Stimulated activated CD8-positive, alpha-beta memory T cell treated with anti-CD3 and anti-CD28 coated beads, Interleukin-4, amount 100 ng/mL, for 24 hours (primary cell): ENCODE results near the gene CLDND1.

Source experiments
- DNase-seq: peaks from one replicate; pipeline ENCODE4 v3.0.0-alpha.2; 2020; ENCODE audit warnings: low read depth

Gene CLDND1

DNA sequence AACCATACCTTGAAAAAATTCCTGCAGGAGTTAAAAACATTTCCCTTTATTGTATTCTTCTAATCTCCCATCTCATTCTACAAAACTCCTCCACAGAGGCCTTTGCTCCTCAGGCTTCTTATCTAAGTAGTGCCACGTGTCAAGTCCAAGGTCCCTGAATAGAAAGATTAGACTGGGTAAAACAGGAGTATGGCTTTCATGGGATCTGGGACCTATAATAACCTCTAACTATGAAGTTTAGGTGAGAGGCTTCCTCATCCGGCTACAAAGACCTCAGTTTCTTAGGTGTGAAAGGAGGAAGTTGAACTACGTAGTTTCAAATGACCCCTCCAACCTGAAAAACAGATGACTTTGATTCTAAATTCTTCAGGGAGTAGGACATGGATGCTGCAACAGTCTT, 29.1 kb upstream of the CLDND1 start:
- DNase-seq = no peak

DNA sequence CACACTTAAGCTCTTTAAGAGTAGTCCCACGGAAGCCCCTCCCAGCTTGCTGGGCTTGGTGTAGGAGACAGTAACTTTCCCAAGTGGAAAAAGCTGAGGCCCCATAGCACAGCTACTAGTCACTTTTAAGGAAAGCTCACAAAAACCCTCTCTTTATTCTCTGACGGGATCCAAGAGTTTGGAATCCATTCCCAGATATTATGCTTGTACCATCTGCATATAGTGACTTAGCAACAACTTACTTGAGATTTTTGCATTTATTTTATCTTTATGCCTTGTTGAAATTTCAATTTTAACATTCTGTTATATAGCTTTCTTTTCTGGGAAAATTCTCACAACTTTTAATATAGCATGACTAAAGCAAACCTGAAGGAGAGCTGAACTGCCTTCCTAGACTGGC, 28.5 kb upstream of the CLDND1 start:
- no peak for DNase-seq

DNA sequence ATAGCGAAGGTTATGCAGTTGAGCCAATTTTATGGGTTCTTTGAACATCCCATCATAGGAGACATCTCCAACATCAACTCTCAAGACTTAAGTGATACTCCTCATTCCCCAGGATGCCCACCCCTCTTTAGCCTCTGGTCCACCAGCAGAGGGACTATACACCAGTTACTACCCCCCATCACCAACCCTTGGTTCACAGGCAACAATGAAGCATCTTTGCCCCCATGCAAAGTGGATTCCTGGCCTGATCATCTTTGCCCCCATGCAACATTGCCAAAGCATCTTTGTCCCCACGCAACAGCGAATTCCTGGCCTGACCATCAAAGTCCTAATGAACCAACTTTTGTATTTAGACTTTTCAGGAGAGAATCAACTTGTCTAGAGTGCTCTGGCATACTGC, 28.1 kb upstream of the CLDND1 start:
- DNase-seq = no peak

DNA sequence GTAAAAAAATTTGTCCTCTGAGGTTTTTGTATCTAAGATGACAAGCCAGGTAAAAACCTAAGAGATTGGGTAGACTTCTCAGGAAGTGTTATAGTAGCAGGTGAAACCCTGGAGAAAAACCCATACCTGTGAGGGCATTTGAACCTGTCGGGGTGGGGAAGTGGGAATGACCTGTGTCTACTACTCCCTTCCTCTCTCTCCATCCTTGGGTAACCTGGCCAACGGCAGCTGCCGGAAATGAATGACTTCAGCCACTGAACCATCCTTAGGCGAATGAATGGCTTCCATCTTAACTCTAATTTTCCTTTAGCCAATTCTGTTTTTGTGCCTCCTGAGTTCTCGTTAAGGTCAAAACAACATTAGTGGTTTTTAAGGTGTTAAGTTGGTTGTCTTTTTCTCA, 25.8 kb upstream of the CLDND1 start:
- no peak for DNase-seq

DNA sequence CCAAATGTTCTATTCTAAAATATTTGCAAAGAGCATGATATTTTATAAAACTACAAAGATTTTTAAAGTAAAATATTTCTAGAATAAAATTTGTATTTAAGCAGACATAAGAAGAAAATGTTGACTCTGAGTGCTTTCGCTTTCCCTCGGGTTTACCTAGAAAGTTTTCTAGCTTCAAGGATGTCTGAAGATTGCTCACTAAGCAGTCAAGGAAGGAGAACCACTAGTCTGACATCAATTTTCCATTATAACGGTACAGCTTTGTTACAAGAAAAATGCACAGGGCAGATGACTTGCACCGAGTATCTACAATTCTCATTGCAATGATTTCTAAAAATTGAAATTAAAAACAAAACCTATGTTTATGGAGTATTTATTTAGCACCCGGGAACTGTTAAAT, 23.2 kb upstream of the CLDND1 start:
- no peak for DNase-seq

DNA sequence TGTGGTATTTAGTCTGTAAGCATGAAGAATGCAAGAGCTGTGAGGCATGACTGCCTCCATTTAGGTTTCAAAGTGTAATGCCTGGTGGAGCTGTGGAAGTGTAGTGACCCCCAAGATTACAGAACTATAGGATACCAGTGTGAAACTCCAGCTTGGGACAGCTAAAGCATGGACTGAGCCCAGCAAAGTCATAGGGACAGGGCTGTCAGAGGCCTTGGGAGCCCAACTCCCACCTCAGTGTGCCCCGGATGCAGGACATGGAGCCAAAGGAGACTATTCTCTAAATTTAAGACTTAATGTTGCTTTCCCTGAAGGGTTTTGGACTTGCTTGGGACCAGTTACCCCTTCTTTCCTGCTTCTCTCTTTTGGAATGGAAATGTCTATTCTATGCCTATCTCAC, 19.9 kb upstream of the CLDND1 start:
- no peak for DNase-seq

DNA sequence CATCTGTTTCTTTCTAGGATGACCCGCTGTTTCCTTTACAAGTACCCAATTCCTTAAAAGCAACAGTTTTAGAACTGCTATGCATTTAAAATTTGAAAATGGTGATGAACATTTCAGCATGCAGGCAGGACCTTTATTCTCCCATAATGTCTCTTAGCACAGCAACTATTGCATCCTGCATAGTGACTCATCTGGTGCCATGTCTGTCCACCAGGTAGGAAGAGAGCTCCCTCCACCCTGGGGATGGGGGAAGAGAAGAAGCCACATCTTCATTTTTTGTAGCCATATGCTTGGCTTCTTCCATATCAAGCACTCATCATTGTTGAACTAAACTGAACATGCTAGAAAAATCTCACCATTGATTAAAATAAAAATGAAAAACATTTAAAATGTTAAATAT, 19.0 kb upstream of the CLDND1 start:
- no peak for DNase-seq

DNA sequence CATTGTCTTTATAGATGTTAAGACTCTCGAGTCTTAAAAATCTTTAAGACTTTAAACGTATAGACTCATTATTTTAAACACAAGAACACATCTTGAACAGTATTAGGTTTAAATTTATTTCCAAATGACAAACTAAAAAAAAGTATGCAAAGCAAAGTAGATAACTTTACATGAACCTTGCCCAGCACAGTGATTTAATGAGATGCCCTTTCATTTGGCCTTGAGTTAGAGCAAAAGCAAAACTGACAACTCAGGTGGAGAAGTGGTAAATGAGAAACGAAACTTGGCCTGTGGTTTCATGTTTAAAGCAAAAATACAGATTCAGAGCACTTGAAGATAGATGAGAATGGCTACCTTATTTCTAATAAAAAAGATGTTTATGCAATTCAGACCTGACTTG, 17.6 kb upstream of the CLDND1 start:
- no peak for DNase-seq

DNA sequence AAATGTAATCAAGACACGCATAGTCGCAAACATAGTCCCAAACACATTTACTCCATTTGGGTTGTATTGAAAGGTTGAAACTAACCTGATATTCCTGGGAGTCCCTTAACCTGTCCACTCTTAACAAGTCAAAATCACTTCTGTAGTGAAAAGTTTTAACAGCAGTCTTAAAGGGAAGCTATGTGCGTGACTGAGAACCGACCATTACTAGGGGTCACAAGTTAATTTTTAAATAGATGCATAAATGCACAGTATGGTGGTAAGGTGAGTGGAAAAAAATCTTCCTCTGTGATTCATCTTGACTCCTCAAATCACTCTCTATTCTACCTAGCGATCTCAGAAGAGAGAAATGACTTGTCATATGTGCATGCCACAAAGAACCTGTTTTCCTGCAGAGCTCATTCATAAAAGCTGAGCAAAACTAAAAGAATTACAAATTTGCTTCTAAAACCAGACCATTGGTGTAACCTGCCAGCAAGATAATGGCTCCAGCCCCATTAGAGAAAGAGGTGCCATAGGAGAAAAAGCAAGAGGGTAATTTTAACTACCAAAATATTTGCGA, 13.8 kb upstream of the CLDND1 start:
- DNase-seq = no peak

DNA sequence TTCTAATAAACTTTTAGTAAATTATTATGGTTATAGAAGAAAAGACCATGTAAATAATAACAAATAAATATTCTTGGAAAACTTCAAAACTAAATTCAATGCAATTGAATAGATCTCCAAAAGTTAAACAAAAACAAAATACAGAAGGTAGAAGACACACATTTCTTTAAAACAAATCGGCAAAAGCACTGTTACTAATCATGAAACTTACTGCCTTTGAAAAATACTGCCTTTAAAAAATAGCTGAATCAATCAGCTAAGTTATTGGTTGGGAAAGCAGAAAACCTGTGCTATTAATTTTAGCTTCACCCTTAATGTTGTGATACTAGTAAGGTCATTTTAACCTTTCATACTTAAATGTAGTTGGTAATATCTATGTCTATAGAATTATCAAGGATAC, 12.0 kb upstream of the CLDND1 start:
- DNase-seq = no peak

DNA sequence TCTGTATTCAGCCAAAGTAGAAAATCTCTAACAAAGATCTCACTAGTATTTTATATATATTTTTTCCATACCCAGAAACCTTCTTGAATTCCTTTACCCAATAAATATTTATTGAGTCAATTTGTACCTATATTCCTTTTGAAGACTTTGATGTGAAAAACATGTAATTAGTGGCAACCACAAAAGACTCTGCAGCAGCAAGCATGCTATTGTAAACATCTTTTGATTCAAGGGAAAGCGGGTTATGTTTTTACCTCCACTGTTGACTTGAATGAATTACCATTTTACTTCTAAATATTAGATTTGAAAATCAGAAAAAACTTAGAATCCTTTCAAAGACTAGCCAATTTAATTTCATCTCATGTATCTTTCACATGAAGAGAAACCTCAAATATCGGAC, 11.5 kb upstream of the CLDND1 start:
- no peak for DNase-seq

DNA sequence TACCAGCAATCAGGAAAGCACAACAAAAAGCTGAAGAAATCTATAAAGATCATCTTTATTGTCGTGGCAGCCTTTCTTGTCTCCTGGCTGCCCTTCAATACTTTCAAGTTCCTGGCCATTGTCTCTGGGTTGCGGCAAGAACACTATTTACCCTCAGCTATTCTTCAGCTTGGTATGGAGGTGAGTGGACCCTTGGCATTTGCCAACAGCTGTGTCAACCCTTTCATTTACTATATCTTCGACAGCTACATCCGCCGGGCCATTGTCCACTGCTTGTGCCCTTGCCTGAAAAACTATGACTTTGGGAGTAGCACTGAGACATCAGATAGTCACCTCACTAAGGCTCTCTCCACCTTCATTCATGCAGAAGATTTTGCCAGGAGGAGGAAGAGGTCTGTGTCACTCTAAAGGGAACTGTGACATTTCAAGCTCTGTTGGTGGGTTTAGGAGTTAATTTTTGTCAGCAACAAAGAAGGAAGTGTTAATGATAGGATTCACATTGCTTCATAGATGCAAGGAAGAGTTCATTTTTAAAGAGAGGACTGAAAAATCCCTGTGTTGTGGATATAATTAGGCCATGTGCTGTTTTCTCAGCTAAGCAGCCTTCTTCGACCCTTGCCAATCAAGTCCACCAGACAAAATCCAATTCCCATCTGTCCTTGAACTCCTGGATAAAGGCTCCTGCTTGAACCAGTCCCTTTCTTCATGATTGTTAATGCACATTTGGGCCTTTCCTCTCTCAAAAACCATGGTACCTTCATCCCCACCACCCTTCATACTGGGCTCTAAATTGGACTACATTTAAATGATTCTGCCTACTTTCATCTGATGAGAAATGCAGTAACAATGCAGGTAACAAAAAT, 10.2 kb upstream of the CLDND1 start:
- DNase-seq = no peak

DNA sequence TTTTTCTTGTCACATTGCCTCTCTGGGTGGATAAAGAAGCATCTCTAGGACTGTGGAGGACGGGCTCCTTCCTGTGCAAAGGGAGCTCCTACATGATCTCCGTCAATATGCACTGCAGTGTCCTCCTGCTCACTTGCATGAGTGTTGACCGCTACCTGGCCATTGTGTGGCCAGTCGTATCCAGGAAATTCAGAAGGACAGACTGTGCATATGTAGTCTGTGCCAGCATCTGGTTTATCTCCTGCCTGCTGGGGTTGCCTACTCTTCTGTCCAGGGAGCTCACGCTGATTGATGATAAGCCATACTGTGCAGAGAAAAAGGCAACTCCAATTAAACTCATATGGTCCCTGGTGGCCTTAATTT, 9.6 kb upstream of the CLDND1 start:
- DNase-seq = no peak

DNA sequence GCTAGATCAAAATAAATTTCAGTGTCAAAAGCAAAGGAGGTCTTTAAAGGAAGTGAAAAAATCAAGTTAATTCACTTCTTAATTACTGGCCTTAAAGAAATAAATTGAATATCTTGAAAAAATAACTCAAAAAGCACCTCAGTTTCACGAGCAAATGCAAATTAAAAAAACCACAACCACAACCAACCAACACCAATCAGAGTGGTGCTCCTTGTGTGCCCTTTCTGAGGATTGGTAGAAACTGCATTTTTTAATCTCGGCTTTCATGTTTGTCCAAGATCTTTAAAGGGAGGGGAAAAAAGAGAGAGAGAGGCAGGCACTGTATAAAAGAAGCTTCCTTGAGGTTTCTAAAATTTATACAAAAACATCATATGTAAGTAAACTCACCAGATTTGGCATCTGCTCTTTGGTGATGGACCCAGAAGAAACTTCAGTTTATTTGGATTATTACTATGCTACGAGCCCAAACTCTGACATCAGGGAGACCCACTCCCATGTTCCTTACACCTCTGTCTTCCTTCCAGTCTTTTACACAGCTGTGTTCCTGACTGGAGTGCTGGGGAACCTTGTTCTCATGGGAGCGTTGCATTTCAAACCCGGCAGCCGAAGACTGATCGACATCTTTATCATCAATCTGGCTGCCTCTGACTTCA, 9.0 kb upstream of the CLDND1 start, which contains the start of gene GPR15:
Gene GPR15 (plus strand): TSS at position 357 of the 653 bp plus-strand sequence. CDS start 56 bp downstream, at position 413.
- no peak for DNase-seq

DNA sequence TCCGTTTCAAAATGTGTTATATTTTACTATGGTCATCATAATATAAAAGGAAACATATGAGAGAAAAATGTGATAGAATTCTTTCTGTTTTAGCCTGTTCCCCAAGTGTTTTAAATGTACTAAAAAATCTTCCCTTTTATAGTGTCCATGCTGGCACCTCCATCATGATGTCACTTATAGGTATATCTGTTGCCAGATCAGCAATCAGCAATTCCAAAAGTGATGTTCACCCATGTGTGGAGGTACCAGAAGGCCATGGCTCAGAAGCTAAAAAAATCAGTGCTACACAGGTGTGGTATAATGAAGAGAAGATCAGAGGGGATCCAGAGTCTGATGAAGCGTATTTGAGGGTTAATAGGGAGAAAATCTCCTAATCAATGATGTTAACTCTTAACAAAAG, 8.0 kb upstream of the CLDND1 start:
- DNase-seq = no peak

DNA sequence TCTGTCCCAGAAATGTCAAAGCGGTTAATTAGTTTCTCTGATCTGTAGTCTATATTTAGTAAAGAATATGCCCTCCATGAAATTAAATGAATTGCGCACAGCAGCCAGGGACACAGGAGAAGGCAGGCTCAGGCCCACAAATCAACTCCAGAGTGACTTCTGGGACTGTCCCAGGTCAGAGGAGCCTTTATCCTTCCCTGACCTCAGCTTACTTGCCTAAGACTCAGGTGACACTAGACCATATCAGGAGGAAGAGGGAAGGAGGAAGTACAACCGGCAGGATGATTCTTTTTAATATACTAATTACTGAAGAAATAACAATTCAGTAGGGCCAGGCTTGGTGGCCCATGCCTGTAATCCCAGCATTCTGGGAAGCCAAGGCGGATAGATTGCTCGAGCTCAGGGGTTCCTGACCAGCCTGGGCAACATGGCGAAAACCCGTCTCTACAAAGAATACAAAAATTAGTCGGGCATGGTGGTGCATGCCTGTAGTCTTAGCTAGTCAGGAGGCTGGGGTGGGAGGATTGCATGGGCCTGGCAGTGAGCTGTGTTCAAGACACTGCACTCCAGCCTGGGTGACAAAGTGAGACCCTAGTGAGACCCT, 7.3 kb upstream of the CLDND1 start:
- DNase-seq = no peak

DNA sequence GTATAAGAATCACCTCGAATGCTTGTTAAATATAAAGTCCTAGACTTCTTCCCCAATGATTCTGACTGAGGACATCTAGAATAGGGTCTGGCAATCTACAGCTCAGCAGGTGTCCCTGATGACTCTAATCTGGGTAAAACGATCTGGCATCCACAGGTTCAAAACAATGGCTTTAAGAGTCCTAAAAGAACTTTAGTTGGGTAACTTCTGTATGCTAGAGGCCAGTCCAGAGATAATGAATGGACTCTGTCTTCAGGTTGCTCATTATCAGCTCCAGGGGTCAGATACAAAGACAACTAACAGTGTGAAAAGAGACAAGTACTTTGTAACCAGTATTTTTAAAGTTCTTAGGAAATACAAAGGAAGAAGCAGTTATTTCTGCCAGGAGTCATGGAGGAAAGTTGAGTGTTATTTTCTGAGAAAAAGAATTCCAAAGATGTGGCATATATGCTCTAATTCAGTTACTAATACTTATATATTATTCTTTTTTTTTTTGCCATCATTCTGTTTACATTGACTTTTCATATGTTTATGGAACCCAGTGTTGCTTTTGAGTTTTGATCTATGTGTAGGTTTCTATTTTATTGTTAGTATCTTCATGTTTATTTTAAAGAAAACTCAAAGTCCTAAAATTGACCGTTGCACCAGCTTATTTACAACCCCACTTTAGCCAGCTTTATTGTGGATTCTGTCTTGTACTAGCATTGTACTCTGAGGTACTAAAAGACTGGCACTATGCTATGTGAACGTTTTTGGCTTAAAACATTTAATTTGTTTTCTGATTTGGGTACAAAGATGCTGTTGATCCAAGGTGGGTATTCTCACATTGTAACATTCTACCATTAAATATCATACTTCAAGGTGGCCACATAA, 6.0 kb upstream of the CLDND1 start:
- no peak for DNase-seq

DNA sequence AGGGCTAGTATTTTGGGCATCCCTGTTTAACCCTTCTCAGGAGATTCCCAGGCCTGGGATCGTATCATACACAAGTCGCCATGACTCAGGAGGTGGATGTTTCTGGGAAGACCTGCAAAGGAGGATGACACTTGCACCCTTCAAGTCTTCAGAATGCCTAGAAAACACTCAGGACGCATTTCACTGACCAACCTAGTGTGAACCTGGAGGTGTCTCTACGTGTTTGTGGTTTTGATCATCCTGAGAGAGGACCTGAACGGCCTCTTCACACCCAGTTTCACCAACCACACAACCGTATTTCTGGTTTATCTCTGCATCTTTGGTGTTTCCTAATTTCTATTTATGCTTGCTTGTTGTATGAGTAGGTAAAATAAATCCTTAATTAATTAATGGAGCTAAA, 2.8 kb upstream of the CLDND1 start:
- DNase-seq = no peak

DNA sequence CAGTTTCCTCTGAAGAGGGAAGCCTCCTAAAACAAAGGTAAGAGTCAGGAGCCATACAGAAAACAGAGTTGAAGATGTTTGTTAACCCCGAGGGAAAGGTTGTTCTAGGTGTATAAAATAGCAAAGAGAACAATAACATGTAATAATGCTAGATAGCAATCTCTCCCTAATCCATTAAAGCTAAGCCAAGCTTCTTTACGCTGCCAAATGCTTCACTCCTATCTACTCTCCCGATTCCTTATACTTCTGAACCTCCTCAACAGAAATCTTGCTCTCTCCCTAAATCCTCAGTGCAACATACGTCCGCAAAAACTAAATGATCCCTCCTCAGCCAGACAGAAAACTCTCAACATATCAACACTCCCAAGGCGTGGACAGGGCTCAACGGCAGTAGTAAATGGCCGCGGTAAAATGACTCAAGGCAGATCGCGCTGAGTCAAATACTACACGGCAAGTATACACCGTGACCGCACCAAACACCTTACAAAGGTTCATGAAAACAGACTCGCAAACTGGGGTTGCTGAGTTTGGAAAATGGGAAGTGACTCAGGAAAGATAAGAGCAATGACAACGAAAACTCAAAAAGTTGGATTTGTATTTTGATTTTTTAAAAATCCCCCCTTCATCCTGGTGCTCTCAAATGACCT, 682 bp downstream of the CLDND1 start:
- peak; percentile 35 for DNase-seq

DNA sequence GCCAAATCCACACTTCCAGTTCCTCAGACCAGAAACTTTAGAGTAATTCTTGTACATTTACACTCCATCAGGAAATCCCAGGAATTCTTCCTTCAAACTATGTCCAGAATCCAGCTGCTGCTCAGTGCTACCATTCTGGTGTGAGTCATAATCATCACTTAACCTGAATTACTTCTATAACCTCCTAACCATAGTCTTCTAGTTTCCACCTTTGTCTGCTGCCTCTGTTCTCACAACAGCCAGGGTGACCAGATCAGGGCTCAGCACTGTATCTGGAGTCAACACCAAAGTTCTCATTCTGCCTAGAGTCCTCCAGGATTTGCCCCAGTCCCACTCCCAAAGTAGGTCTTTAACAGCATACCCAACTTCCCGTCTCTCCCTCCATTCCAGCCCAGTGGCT, 3.4 kb downstream of the CLDND1 start:
- DNase-seq = no peak

DNA sequence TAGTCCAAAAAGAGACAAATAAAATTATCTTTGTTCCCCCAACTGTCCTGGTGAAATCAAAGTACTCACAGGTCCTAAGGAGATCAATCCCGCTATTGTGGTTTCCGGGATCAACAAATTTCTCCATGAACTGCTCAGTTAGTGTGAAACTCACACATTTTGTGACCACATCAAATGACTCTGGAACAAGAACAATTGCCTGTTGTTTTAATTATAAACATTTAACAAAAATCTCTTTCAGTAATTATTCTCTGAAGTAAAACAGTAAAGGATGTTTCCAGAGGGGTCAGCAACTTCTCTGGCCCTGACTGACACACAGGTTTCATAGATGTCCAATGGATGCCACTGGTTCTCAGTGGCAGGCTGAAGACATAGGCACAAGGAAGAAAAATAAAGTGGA, 3.9 kb downstream of the CLDND1 start:
- no peak for DNase-seq

DNA sequence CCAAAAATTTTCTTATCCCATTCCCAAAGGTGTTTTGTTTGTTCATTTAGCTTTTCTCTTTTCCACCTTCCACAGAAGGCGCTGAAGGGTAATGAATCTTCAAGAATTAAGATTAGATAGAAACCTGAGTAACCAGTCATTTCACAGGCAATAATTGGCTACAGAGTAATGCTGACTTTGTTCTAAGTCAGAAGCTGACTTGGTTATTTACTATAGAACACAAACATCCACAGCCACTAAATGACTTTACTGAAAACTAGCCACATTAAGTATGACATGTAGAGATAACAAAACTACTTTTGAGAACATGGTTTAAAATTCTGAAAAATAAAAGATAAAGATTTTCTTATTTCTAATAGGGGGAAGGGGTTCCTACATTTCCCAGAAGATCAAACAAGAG, 7.8 kb downstream of the CLDND1 start:
- DNase-seq = no peak
